ENCODE results near the gene ATP5PO. TPM values are rescaled to one million over a fixed set of nuclear protein-coding genes. Genes with fewer than 3 reads are reported as not detected.

The ATP5PO gene
- total RNA-seq, 1 donor, result 96.4 TPM

GRCh38 chr21:33901412-33902288, 14.0 kb downstream of the ATP5PO start:
- DNase-seq (ENCODE audit: low read depth in 2 of 3, low spot score in 2 of 3), result peak in 1 of 3 donors; percentile 59

- no peak for DNase-seq (ENCODE audit: low read depth in 2 of 3, low spot score in 2 of 3)
Measured at GRCh38 chr21:33899199-33899598, 16.4 kb downstream of the ATP5PO start.

- no peak for DNase-seq (ENCODE audit: low read depth in 2 of 3, low spot score in 2 of 3)
Measured at GRCh38 chr21:33898586-33898985, 17.0 kb downstream of the ATP5PO start.

GRCh38 chr21:33897739-33898138, 17.9 kb downstream of the ATP5PO start:
- no peak for DNase-seq (ENCODE audit: low read depth in 2 of 3, low spot score in 2 of 3)

GRCh38 chr21:33897098-33897497, 18.5 kb downstream of the ATP5PO start:
- no peak for DNase-seq (ENCODE audit: low read depth in 2 of 3, low spot score in 2 of 3)

GRCh38 chr21:33896691-33897090, 18.9 kb downstream of the ATP5PO start:
- no peak for DNase-seq (ENCODE audit: low read depth in 2 of 3, low spot score in 2 of 3)

GRCh38 chr21:33895356-33895755, 20.2 kb downstream of the ATP5PO start:
- no peak for DNase-seq (ENCODE audit: low read depth in 2 of 3, low spot score in 2 of 3)

- DNase-seq (ENCODE audit: low read depth in 2 of 3, low spot score in 2 of 3), result peak in 2 of 3 donors; percentile 80 to 91
Measured at GRCh38 chr21:33894736-33895288, 20.8 kb downstream of the ATP5PO start.

- DNase-seq (ENCODE audit: low read depth in 2 of 3, low spot score in 2 of 3), result no peak
Measured at GRCh38 chr21:33893917-33894316, 21.7 kb downstream of the ATP5PO start.

GRCh38 chr21:33892853-33893252, 22.8 kb downstream of the ATP5PO start:
- no peak for DNase-seq (ENCODE audit: low read depth in 2 of 3, low spot score in 2 of 3)

- DNase-seq (ENCODE audit: low read depth in 2 of 3, low spot score in 2 of 3), result no peak
Measured at GRCh38 chr21:33890187-33890586, 25.4 kb downstream of the ATP5PO start.

- DNase-seq (ENCODE audit: low read depth in 2 of 3, low spot score in 2 of 3), result no peak
Measured at GRCh38 chr21:33886321-33886720, 29.3 kb downstream of the ATP5PO start.

- no peak for DNase-seq (ENCODE audit: low read depth in 2 of 3, low spot score in 2 of 3)
Measured at GRCh38 chr21:33885172-33885514, 30.5 kb downstream of the ATP5PO start.

- no peak for DNase-seq (ENCODE audit: low read depth in 2 of 3, low spot score in 2 of 3)
Measured at GRCh38 chr21:33884376-33885171, 31.0 kb downstream of the ATP5PO start.

- no peak for DNase-seq (ENCODE audit: low read depth in 2 of 3, low spot score in 2 of 3)
Measured at GRCh38 chr21:33883118-33883517, 32.5 kb downstream of the ATP5PO start.

GRCh38 chr21:33881689-33882440, 33.7 kb downstream of the ATP5PO start:
- no peak for DNase-seq (ENCODE audit: low read depth in 2 of 3, low spot score in 2 of 3)

- no peak for DNase-seq (ENCODE audit: low read depth in 2 of 3, low spot score in 2 of 3)
Measured at GRCh38 chr21:33880626-33881025, 35.0 kb downstream of the ATP5PO start.

GRCh38 chr21:33878824-33879223, 36.8 kb downstream of the ATP5PO start:
- no peak for DNase-seq (ENCODE audit: low read depth in 2 of 3, low spot score in 2 of 3)

- DNase-seq (ENCODE audit: low read depth in 2 of 3, low spot score in 2 of 3), result no peak
Measured at GRCh38 chr21:33875026-33875695, 40.4 kb downstream of the ATP5PO start.

GRCh38 chr21:33874161-33874560, 41.4 kb downstream of the ATP5PO start:
- DNase-seq (ENCODE audit: low read depth in 2 of 3, low spot score in 2 of 3), result no peak
